Common myeloid progenitor, CD34-positive (primary cell): ENCODE results near the gene CCNG1.

Source experiments
- CTCF ChIA-PET: fragments of 350-600 bp; sonication (Branson Sonifier 250); formaldehyde crosslinking; loops from one replicate; lab custom pipeline; 2021; ENCODE audit warnings: antibody characterized with exemption; lab: Charles Lee
- POLR2A ChIA-PET: fragments of 350-600 bp; sonication (Branson Sonifier 250); formaldehyde crosslinking; loops from one replicate; lab custom pipeline; 2021; ENCODE audit warnings: antibody characterized with exemption; lab: Charles Lee
- DNase-seq, 3 donors: peaks; one replicate each; pipeline versions ENCODE4 v3.0.0 to v3.0.0-alpha.2; 2013
- H3K27ac ChIP-seq, 2 experiments: 1 replicate in 1 of 2; 2 replicates in 1 of 2; pipeline ENCODE4 v1.7.0; 2013; ENCODE audit warnings: inconsistent platforms in 2 of 2, low read length in 2 of 2, mild to moderate bottlenecking in 2 of 2, low read depth in 1 of 2, moderate library complexity in 1 of 2; ENCODE audit not compliant: severe bottlenecking in 2 of 2, insufficient read depth in 1 of 2, poor library complexity in 1 of 2
- H3K27me3 ChIP-seq, 5 experiments: replicated peaks in 2 of 5; 1 replicate in 3 of 5; 2 replicates in 2 of 5; pipeline versions ENCODE4 v1.6.1 to v1.7.0; 2013; ENCODE audit warnings: low read length in 4 of 5, mild to moderate bottlenecking in 2 of 5, moderate library complexity in 2 of 5, inconsistent platforms in 1 of 5; ENCODE audit not compliant: insufficient read depth in 5 of 5, control insufficient read depth in 4 of 5
- H3K36me3 ChIP-seq, 4 experiments: 1 replicate in 2 of 4; 2 replicates in 2 of 4; pipeline versions ENCODE4 v1.6.1 to v1.7.0; 2013; ENCODE audit warnings: low read length in 3 of 4, control low read depth in 1 of 4, mild to moderate bottlenecking in 1 of 4; ENCODE audit not compliant: control insufficient read depth in 4 of 4, insufficient read depth in 4 of 4
- H3K4me1 ChIP-seq, 4 experiments: 1 replicate in 3 of 4; 2 replicates in 1 of 4; pipeline versions ENCODE4 v1.6.1 to v1.7.1; 2013; ENCODE audit warnings: low read length in 3 of 4, mild to moderate bottlenecking in 3 of 4, control low read depth in 1 of 4, inconsistent platforms in 1 of 4, moderate library complexity in 1 of 4; ENCODE audit not compliant: control insufficient read depth in 4 of 4, insufficient read depth in 4 of 4; ENCODE audit errors: control extremely low read depth in 1 of 4
- H3K4me3 ChIP-seq, 7 experiments: 1 replicate in 4 of 7; 2 replicates in 3 of 7; pipeline versions ENCODE4 v1.5.1 to v1.7.0; 2013; ENCODE audit warnings: mild to moderate bottlenecking in 7 of 7, low read length in 6 of 7, moderate library complexity in 6 of 7, inconsistent platforms in 2 of 7, low read depth in 2 of 7, control low read depth in 1 of 7; ENCODE audit not compliant: insufficient read depth in 4 of 7, control insufficient read depth in 1 of 7; ENCODE audit errors: extremely low read depth in 1 of 7
- H3K9me3 ChIP-seq, 5 experiments: 1 replicate in 4 of 5; 2 replicates in 1 of 5; pipeline versions ENCODE4 v1.6.1 to v1.7.1; 2013; ENCODE audit warnings: low read length in 4 of 5, mild to moderate bottlenecking in 2 of 5, inconsistent platforms in 1 of 5, low read depth in 1 of 5, moderate library complexity in 1 of 5; ENCODE audit not compliant: control insufficient read depth in 4 of 5, insufficient read depth in 2 of 5; ENCODE audit errors: control extremely low read depth in 1 of 5
- WGBS: methylation state at CpG from one replicate; pipeline ENCODE4 v1.1.5; 2013; ENCODE audit not compliant: insufficient coverage; 5-methylcytosine and 5-hydroxymethylcytosine counted together

CCNG1 gene

DNA sequence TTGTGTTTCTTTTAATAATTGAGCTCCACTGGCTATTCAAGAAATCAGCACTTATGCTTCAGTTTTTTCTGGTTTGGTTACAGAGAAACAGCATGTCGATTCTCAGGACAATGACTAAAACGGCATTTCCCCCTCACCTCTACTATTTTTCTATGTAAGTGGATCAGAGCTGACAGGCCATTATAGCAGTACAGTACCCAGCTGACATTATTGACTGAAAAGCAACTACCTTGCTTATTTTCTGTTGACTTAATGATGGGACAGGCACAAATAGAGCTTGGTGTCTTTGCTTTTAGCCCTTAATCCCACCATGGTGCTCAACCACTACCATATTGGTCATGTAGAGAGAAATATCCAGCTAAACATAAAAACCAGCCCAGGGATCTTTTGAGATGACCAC lies 35.4 kb upstream of the CCNG1 start:
- no peaks in the 10 kb centered on the region for H3K36me3 ChIP-seq
- WGBS, result 100% methylated on average over 2 of the region's 2 CpGs
- H3K27ac ChIP-seq, result no peak overlapping the region
- no peaks in the 10 kb centered on the region for H3K9me3 ChIP-seq
- POLR2A ChIA-PET, result interaction anchor here (0.6 kb wide), 1 partner anchor 37 kb away, joined by 5 read pairs; no protein-coding TSS in a partner anchor
- CTCF ChIA-PET, result interaction anchor here (0.7 kb wide), 1 partner anchor 82 kb away, joined by 3 read pairs; no protein-coding TSS in a partner anchor
- no peak for DNase-seq
- H3K4me3 ChIP-seq, result no peak overlapping the region
- H3K4me1 ChIP-seq, result peaks cover 5 to 13% (median 10%) of the 10 kb centered on the region in 4 experiments
- H3K27me3 ChIP-seq, result no peaks in the 10 kb centered on the region

DNA sequence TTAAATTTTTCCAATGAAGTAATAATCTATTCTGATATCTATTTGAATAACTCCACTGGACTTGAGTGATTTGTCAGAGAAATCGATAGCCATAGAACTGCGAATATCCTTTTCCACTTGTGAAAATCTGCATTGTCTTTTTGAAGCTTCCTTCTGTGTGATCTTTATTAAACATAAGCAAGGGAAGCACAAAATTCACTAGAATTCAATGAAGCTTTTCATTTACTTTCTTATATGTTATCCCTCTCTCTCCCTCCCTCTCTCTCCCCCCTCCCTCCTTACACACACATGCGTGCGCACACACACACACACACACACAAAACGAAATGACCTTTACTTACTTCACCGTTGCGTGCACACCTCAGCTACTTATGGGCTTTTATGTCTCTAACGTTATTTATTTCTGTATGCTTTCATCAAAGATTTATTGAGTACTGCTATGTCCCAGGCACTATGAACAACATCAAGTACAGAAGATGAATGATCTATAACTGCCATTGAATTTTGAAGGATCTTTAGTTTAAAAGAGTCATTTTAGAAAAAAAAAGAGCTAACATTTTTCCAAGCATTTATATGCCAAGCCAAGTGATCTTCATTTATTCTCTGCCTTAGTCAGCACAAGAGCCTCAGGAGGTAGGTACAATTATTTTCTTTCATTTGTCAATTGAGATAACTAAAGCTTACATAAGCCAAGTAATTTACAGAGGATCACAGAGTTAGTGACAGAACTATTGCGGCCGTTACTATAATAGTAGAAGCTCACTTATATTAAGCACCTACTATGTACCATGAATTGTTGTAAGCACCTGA lies 32.8 kb upstream of the CCNG1 start:
- Histone ChIP-seq H3K36me3 (no peaks in the 10 kb centered on the region), H3K4me3 (no peak overlapping the region), H3K9me3 (no peaks in the 10 kb centered on the region), H3K27me3 (no peaks in the 10 kb centered on the region), H3K4me1 (peaks cover 12 to 23% (median 19%) of the 10 kb centered on the region in 4 experiments), H3K27ac (no peak overlapping the region)
- 95% methylated on average over 4 of the region's 10 CpGs for whole genome bisulfite sequencing
- DNase-seq, result no peak
- CTCF ChIA-PET, result no interaction called here
- POLR2A ChIA-PET, result interaction anchor here (0.7 kb wide), 1 partner anchor 1853 kb away, joined by 3 read pairs; no protein-coding TSS in a partner anchor

DNA sequence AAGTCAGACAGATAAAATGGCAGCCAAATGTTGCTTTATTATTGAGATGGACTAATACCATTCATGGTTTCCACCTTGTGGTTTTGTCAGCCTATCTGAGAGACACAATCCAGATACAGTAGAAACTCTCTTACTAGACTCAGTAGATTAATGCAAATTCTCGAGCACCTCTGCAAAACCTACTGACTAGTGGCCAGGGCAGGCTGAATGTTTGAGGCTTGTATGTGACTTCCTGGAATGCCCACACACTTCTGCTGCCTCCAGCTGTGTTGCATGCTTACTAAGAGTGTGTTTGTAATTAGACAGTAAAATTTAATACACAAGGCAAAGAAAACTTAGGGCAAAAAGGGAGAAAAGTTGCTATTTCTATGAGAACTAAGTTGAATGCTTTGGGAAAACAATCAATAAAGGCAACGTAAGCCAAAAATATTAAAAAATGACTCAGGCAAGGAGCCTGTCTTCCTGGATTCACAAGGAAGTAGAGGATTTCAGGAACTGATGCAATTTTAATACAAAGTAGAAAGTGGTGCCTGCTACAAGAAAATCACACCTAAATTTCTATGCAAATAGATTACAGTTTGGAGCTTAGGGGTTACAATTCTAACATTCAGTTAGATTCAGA lies 30.2 kb upstream of the CCNG1 start:
- POLR2A ChIA-PET, result no interaction called here
- peak in 2 of 3 donors; percentile 57 to 66 for DNase-seq
- Histone ChIP-seq H3K9me3 (no peaks in the 10 kb centered on the region), H3K27me3 (no peaks in the 10 kb centered on the region), H3K27ac (no peak overlapping the region), H3K4me1 (peaks cover 12 to 23% (median 19%) of the 10 kb centered on the region in 4 experiments), H3K4me3 (peak overlapping the region in 2 of 7 experiments; percentile 2 to 16), H3K36me3 (no peaks in the 10 kb centered on the region)
- 43% methylated on average over 1 of the region's 2 CpGs for WGBS
- CTCF ChIA-PET, result interaction anchor here (0.8 to 2.6 kb wide), 7 partner anchors 9 to 1441 kb away, joined by 3 to 26 read pairs (median 6); no protein-coding TSS in a partner anchor

DNA sequence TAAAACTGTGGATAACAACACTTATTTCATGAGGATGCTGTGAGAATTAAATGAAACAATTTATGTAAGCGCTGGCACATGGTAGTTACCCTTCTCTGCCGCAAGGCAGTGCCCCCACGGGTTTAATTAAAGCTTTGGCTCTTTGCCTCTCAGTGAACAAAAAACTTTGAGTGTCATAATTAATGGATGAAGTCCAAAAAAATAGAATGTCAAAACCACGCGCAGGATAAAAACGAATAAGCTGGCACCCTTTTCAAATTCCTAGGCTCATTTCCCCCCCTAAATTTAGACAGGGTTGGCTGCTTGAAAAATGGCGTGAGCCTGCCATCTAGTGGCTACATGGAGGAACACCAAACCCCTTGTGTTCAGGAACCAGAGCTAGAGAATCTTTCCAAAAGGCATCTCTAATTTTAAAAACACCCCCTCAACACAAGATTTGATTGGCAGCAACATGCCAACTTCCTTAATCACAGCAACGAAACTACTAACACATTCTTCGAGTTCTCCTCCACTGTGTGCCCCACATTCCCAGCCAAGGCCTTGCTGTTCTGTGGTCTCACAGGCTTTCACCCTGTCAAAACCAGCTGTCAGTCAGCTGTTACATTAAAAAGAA lies 29.0 kb upstream of the CCNG1 start:
- ChIA-PET POLR2A (interaction anchor here (0.6 kb wide), 1 partner anchor 98 kb away, joined by 5 read pairs; no protein-coding TSS in a partner anchor), CTCF (interaction anchor here (0.6 to 2.6 kb wide), 22 partner anchors 11 to 1860 kb away, joined by 3 to 26 read pairs (median 4); partner anchors contain the start of gene NUDCD2)
- Histone ChIP-seq H3K27ac (no peak overlapping the region), H3K27me3 (no peaks in the 10 kb centered on the region), H3K36me3 (no peaks in the 10 kb centered on the region), H3K4me3 (peak overlapping the region in 3 of 7 experiments; percentile 11 to 54 (median 23)), H3K4me1 (peaks cover 12 to 23% (median 19%) of the 10 kb centered on the region in 4 experiments), H3K9me3 (no peaks in the 10 kb centered on the region)
- 6% methylated on average over 8 of the region's 9 CpGs for WGBS
- DNase-seq, result peak; percentile 77 to 87 (median 84)

DNA sequence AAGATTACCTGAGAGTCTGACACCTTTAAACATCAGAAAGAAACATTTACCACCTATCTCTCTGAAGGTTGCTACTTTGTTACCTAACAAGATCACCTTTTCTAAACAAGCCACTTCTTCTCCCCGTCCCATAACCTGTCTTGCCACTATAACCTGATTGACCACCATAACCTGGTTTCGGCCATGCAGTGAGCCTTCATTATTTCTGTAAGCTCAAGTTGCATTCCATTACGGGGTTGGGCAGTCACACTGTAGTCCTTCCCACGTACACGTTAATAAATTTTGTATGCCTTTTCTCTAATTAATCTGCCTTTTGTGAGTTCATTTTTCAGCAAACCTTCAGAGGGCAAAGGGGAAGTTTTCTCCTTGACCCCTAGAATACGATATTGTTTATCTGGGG lies 28.0 kb upstream of the CCNG1 start:
- Histone ChIP-seq H3K9me3 (no peaks in the 10 kb centered on the region), H3K27ac (no peak overlapping the region), H3K36me3 (no peaks in the 10 kb centered on the region), H3K4me3 (no peak overlapping the region), H3K27me3 (peaks cover 0 to under 1% (median 0%) of the 10 kb centered on the region in 5 experiments), H3K4me1 (peaks cover 12 to 23% (median 19%) of the 10 kb centered on the region in 4 experiments)
- WGBS, result 99% methylated on average over 5 of the region's 6 CpGs
- ChIA-PET POLR2A (no interaction called here), CTCF (interaction anchor here (0.6 to 2.6 kb wide), 17 partner anchors 10 to 1200 kb away, joined by 3 to 26 read pairs (median 6); partner anchors contain the start of gene NUDCD2)
- no peak for DNase-seq

DNA sequence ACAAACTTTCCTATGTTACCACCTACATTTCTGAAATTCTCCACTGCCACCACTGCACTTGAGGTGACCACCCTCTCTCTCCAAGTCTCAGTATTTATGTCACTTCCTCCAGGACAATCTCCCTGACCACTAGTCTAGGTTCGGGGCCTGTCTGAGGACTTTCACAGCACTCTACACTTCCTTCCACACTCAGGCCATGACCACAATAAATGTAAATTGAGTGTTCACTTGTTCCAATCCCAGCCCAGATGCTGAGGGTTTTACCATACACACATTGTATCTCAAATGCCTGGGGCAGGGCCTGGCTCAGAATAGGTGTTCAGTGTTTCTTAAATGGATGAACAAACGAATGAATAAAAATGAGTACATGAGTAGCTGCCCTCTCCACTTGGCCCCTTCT lies 26.9 kb upstream of the CCNG1 start:
- Histone ChIP-seq H3K36me3 (no peaks in the 10 kb centered on the region), H3K27ac (no peak overlapping the region), H3K9me3 (no peaks in the 10 kb centered on the region), H3K27me3 (peaks cover 0 to 3% (median 0%) of the 10 kb centered on the region in 5 experiments), H3K4me1 (peaks cover 12 to 23% (median 19%) of the 10 kb centered on the region in 4 experiments), H3K4me3 (no peak overlapping the region)
- CTCF ChIA-PET, result interaction anchor here (1.2 to 1.6 kb wide), 2 partner anchors 11 to 331 kb away, joined by 3 to 6 read pairs; no protein-coding TSS in a partner anchor
- POLR2A ChIA-PET, result no interaction called here
- DNase-seq, result no peak
- WGBS, result 60% methylated on average over 2 of the region's 2 CpGs
